GM19099 (cell line): ENCODE results near the gene RCC1.

Source experiments
- POLR2A ChIP-seq: IDR thresholded peaks from 3 replicates; pipeline ENCODE4 v1.6.1; 2011; ENCODE audit warnings: low read depth; ENCODE audit not compliant: insufficient read length; ENCODE audit errors: extremely low read depth

The RCC1 gene, protein sequence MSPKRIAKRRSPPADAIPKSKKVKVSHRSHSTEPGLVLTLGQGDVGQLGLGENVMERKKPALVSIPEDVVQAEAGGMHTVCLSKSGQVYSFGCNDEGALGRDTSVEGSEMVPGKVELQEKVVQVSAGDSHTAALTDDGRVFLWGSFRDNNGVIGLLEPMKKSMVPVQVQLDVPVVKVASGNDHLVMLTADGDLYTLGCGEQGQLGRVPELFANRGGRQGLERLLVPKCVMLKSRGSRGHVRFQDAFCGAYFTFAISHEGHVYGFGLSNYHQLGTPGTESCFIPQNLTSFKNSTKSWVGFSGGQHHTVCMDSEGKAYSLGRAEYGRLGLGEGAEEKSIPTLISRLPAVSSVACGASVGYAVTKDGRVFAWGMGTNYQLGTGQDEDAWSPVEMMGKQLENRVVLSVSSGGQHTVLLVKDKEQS

GRCh38 chr1:28505406-28506187 lies at the start of gene RCC1:
Gene RCC1 (plus strand): TSS chr1:28506043. CDS start chr1:28529867, 23,824 bp downstream.
- peak; percentile 100 for TF ChIP-seq POLR2A

DNA sequence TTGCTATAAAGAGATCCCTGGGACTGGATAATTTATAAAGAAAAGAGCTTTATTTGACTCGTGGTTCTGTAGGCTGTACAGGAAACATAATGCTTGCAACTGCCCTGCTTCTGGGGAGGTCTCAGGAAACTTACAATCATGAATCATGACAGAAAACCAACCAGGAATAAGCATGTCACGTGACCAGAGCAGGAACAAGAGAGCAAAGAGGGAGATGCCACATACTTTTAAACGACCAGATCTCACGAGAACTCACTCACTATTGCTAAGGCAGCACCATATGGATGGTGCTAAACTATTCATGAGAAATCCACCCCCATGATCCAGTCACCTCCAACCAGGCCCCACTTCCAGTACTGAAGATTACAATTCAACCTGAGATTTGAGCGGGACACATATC lies 49.8 kb upstream of the RCC1 start:
- no peak for TF ChIP-seq POLR2A

- no peak for TF ChIP-seq POLR2A
Observed at GRCh38 chr1:28457678-28458077, 48.2 kb upstream of the RCC1 start.

GRCh38 chr1:28458237-28459228 lies 47.3 kb upstream of the RCC1 start:
- no peak for TF ChIP-seq POLR2A

GRCh38 chr1:28466226-28466778 lies 39.5 kb upstream of the RCC1 start:
- TF ChIP-seq POLR2A = no peak

GRCh38 chr1:28470146-28470545 lies 35.7 kb upstream of the RCC1 start:
- no peak for TF ChIP-seq POLR2A

- TF ChIP-seq POLR2A = no peak
Observed at GRCh38 chr1:28480308-28480707, 25.5 kb upstream of the RCC1 start.

- no peak for TF ChIP-seq POLR2A
Observed at GRCh38 chr1:28482138-28482537, 23.7 kb upstream of the RCC1 start.

DNA sequence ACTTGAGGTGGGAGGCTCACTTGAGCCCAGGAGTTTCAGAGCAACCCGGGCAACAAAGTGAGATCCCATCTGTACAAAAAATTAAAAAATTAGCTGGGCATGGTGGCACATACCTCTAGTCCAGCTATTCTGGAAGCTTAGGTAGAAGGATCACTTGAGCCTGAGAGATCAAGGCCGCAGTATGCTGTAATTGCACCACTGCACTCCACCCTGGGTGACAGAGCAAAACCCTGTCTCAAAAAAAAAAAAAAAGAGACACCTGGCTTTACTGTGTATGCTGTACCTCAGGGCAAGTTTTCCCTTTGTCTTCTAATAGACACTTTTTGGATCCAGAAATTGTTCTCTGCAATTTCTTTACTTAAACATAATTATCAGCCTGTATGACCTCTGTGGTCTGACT lies 23.1 kb upstream of the RCC1 start:
- TF ChIP-seq POLR2A = no peak

- TF ChIP-seq POLR2A = no peak
Observed at GRCh38 chr1:28494737-28495136, 11.1 kb upstream of the RCC1 start.

DNA sequence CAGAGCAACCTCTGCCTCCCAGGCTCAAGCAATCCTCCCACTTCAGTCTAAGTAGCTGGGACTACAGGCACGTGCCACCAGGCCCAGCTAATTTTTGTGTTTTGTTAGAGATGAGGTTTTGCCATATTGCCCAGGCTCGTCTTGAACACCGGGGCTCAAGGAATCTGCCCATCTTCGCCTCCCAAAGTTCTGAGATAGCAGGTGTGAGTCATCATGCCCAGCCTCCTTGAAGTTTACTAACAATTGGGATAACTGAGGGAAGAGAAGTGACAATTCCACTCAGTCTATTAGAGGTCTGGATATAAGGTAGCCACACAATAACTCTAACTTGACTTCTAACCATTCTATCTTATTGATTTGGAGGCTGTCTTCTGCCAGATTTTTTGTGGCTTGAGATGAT lies 6.3 kb upstream of the RCC1 start:
- no peak for TF ChIP-seq POLR2A

GRCh38 chr1:28501925-28502324 lies 3.9 kb upstream of the RCC1 start:
- no peak for TF ChIP-seq POLR2A

- no peak for TF ChIP-seq POLR2A
Observed at GRCh38 chr1:28503117-28503516, 2.7 kb upstream of the RCC1 start.

GRCh38 chr1:28506907-28507246 lies 1.0 kb downstream of the RCC1 start:
- no peak for TF ChIP-seq POLR2A

DNA sequence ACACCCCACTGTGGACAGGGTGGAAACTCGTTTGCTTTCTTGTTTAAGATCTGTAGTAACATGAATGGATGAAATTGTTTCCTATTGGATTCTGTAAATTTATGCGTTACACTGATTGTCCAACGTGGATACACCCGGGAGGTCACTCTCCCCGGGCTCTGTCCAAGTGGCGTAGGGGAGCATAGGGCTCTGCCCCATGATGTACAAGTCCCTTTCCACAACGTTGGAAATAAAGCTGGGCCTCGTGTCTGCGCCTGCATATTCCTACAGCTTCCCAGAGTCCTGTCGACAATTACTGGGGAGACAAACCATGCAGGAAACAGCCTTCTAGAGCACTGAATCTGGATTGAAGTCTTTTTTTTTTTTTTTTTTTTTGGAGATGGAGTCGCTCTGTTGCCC lies 1.4 kb downstream of the RCC1 start:
- peak; percentile 37 for TF ChIP-seq POLR2A
